Erythroblast (primary cell): ENCODE data around the gene MRPL53.
"Not testable (repeated sequence)": the region's sequence is repeated elsewhere in the genome, so short reads cannot be mapped to it uniquely, and the experiment has no call there.

Experiments
- DNase-seq, 2 experiments: peaks; one replicate each; lab custom pipeline; 2025; lab: John Stamatoyannopoulos, UW
- GATA1 ChIP-seq: IDR thresholded peaks from 2 replicates; pipeline ENCODE4 v1.6.1; 2011; ENCODE audit warnings: low read depth, mild to moderate bottlenecking, control low read depth, low read length, moderate library complexity
- POLR2A ChIP-seq: IDR thresholded peaks from 2 replicates; pipeline ENCODE4 v1.6.1; 2011; ENCODE audit warnings: mild to moderate bottlenecking, low read length

Gene MRPL53

DNA sequence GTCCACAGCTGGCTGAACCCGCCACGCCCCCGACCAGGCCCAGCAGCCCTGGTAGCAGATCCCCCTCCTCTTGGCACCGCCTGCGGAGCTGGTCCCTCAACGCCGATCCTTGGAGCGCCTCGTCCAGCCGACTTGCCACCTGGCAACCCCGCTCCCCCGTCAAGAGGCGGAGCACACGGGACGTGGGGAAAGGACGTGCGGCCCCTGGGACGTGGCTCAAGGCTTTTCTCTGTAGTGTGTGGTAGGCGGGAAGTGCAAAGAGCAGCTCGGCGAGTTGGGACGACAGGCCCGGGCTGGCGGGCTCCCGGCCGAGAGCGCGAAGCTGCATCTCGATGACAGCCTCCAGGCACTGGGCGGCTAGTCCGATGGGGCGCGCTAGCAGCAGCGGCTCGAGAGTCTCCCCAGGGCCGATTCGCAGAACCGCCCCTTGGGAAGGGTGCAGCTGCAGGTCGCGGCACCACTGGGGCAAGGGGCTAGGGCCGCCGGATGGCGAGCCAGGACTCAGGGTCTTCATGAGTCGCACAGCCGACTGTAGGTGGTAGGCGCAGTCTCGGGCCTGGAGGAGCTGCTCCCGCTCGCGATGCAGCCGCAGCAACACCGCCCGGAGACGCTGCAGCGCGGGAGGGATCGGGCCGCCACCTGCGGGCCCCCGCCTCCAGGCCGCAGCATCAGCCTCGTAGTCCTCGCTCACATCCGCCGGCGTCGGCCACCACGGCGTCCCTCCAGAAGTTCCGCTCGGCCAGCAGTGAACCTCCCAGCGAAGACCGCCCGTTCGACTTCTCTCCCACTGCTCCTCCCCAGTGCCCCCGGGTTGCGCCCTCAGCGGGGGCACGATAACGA, 9.7 kb upstream of the MRPL53 start:
- peak; percentile 77 to 82 for DNase-seq
- TF ChIP-seq POLR2A (no peak), GATA1 (no peak)

GRCh38 chr2:74481431-74481830, 9.0 kb upstream of the MRPL53 start:
- DNase-seq, result no peak
- TF ChIP-seq POLR2A, result no peak
- TF ChIP-seq GATA1, result no peak

- TF ChIP-seq GATA1 (no peak), POLR2A (no peak)
- no peak for DNase-seq
Observed at GRCh38 chr2:74474899-74475298, 2.4 kb upstream of the MRPL53 start.

GRCh38 chr2:74474481-74474880, 2.0 kb upstream of the MRPL53 start:
- no peak for TF ChIP-seq POLR2A
- TF ChIP-seq GATA1, result no peak
- no peak for DNase-seq

GRCh38 chr2:74472945-74473258, 422 bp upstream of the MRPL53 start:
- TF ChIP-seq POLR2A (no peak), GATA1 (no peak)
- no peak for DNase-seq

- TF ChIP-seq POLR2A (no peak), GATA1 (no peak)
- DNase-seq, result no peak
Observed at GRCh38 chr2:74471332-74472065, 981 bp downstream of the MRPL53 start.

GRCh38 chr2:74470742-74471141, 1.7 kb downstream of the MRPL53 start:
- not testable (repeated sequence) for DNase-seq

- no peak for DNase-seq
Observed at GRCh38 chr2:74464406-74464805, 8.1 kb downstream of the MRPL53 start.

DNA sequence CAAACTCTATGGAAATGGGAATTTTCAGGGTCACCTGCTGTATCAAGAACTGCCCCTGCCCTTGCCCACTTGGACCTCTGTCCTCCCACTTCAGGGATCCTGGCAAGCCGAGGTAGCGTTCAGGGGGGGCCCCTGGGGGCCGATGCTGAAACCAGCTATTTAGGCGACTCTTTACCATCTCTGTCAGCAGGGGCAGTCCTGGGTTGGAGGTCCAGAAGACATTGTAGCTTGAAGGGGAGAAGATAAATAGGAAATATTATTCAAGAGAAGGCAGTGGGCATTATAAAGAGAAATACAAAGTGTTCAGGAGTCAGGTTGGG, 9.7 kb downstream of the MRPL53 start:
- TF ChIP-seq POLR2A (no peak), GATA1 (no peak)
- no peak for DNase-seq

More at GRCh38 chr2:74464406-74464805, 8.1 kb downstream of the MRPL53 start:
- no peak for TF ChIP-seq POLR2A
- no peak for TF ChIP-seq GATA1

GRCh38 chr2:74462054-74462785, 10.3 kb downstream of the MRPL53 start:
- DNase-seq, result no peak

DNA sequence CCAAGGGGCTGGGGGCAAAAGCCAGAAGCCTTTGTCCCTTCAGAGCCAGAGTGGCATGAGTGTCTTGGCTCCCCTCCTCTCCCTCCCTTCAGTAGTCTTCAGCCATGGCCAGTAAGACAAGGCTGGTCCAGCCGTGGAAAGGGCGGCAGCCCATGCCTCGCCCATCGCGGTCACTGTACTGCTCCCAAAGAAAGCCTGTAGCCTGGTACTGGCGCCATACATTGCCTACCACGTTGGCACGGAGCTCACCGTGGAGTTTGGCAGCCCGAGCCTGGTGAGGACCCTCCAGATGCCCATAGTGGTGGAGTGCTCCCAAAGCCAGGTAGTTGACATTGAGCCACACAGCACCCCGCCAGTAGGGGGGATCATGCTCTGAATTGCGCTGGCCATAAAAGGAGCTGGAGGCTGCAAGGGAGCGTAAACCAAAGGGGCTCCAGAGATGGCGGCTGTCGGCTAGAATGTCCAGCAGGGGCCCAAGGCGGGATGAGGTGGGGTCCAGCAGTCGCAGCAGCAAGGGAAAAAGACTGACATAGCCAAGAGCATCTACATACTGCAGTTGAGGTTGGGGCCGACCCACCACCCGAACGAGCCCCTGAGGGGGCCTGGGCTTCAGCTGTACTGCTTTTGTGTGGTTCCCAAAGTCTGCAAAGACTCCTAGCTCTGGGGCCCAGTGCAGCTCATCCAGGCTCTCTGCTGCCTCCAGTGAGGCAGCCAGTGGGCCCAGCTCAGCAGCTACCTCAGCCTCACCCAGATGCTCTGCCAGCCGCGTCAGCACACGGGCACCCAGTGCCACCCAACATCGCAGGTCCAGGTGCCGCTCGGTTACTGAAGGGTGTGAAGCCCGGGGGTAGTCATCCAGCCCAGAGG, 11.1 kb downstream of the MRPL53 start:
- TF ChIP-seq GATA1 (no peak), POLR2A (no peak)
- no peak for DNase-seq

More at GRCh38 chr2:74462054-74462785, 10.3 kb downstream of the MRPL53 start:
- no peak for TF ChIP-seq POLR2A
- no peak for TF ChIP-seq GATA1

GRCh38 chr2:74460187-74460586, 12.3 kb downstream of the MRPL53 start:
- DNase-seq, result not testable (repeated sequence)

DNA sequence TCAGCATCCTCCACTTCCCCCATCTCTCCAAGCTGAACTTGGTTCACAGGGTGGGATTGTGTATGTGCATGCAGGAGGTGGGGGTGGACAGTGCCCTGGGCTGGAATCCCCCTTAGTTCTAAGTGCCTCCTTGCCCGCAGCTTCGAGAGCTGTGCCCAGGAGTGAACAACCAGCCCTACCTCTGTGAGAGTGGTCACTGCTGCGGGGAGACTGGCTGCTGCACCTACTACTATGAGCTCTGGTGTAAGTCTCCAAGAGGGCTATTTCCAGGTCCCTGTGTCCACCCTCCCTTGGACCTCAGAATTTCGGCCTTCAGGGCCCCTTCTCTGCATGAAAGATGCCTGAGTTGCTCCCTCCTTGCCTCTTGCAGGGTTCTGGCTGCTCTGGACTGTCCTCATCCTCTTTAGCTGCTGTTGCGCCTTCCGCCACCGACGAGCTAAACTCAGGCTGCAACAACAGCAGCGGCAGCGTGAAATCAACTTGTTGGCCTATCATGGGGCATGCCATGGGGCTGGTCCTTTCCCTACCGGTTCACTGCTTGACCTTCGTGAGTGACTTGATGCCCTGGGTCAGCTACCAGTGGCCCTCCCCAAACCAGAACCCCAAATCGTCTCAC, 12.9 kb downstream of the MRPL53 start:
- DNase-seq, result not testable (repeated sequence)

DNA sequence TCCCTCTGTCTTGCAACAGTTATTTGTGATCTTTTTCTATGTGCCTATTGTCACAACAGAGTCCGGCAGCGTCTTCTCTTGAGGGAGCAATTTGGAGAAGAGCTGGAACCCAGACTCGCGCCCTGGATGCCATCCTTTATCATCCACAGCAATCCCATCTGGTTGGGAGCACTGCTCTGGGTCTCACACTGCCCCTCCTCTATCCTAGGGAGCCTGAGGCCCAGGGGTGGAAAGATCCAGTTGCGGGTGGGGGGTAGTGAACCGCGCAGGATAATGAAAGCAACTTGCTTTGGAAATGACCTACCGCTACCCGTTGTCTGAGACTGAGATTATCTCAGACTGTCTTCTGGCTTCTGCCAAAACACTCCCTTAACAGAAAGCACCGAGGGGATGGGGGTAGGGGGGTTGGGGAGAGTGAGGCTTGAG, 13.5 kb downstream of the MRPL53 start:
- DNase-seq, result no peak
- TF ChIP-seq GATA1, result no peak
- no peak for TF ChIP-seq POLR2A
